ENCODE results near the gene PCDHGA12.
"Not testable (repeated sequence)": the region's sequence is repeated elsewhere in the genome, so short reads cannot be mapped to it uniquely, and the experiment has no call there.

The PCDHGA12 gene

DNA sequence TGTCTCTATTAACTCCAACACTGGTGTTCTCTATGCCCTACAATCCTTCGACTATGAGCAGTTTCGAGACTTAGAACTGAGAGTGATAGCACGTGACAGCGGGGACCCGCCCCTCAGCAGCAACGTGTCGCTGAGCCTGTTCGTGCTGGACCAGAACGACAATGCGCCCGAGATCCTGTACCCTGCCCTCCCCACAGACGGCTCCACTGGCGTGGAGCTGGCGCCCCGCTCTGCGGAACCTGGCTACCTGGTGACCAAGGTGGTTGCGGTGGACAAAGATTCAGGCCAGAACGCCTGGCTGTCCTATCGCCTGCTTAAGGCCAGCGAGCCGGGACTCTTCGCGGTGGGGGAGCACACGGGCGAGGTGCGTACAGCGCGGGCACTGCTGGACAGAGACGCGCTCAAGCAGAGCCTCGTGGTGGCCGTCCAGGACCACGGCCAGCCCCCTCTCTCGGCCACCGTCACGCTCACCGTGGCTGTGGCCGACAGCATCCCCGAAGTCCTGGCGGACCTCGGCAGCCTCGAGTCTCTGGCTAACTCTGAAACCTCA, 7.5 kb upstream of the PCDHGA12 start:
- H3K27me3 ChIP-seq (ENCODE audit: insufficient read depth, poor library complexity, severe bottlenecking), result peaks cover 5% of the 10 kb centered on the region

GRCh38 chr5:141427783-141428426, 2.4 kb upstream of the PCDHGA12 start:
- DNase-seq (ENCODE audit: low spot score) (no peak), ATAC-seq (ENCODE audit: low read depth) (no peak)
- TF ChIP-seq, protein P1, sequence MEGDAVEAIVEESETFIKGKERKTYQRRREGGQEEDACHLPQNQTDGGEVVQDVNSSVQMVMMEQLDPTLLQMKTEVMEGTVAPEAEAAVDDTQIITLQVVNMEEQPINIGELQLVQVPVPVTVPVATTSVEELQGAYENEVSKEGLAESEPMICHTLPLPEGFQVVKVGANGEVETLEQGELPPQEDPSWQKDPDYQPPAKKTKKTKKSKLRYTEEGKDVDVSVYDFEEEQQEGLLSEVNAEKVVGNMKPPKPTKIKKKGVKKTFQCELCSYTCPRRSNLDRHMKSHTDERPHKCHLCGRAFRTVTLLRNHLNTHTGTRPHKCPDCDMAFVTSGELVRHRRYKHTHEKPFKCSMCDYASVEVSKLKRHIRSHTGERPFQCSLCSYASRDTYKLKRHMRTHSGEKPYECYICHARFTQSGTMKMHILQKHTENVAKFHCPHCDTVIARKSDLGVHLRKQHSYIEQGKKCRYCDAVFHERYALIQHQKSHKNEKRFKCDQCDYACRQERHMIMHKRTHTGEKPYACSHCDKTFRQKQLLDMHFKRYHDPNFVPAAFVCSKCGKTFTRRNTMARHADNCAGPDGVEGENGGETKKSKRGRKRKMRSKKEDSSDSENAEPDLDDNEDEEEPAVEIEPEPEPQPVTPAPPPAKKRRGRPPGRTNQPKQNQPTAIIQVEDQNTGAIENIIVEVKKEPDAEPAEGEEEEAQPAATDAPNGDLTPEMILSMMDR (IDR thresholded peaks at IDR 0.05; ENCODE audit: poor library complexity, severe bottlenecking), result no peak
- Histone ChIP-seq H3K4me1 (ENCODE audit: insufficient read depth, poor library complexity, severe bottlenecking) (no peaks in the 10 kb centered on the region), H3K4me3 (ENCODE audit: severe bottlenecking) (no peak overlapping the region), H3K27me3 (ENCODE audit: insufficient read depth, poor library complexity, severe bottlenecking) (peaks cover 13% of the 10 kb centered on the region), H3K36me3 (ENCODE audit: low read depth) (no peaks in the 10 kb centered on the region), H3K27ac (ENCODE audit: poor library complexity, severe bottlenecking) (no peak overlapping the region), H3K9me3 (ENCODE audit: severe bottlenecking) (peaks cover 60% of the 10 kb centered on the region)

More for the DNA sequence above, 7.5 kb upstream of the PCDHGA12 start:
- TF ChIP-seq, protein P1 (IDR thresholded peaks at IDR 0.05; ENCODE audit: poor library complexity, severe bottlenecking), result no peak
- no peak overlapping the region for H3K27ac ChIP-seq (ENCODE audit: poor library complexity, severe bottlenecking)
- no peak overlapping the region for H3K4me3 ChIP-seq (ENCODE audit: severe bottlenecking)
- H3K9me3 ChIP-seq (ENCODE audit: severe bottlenecking), result peaks cover 72% of the 10 kb centered on the region
- H3K4me1 ChIP-seq (ENCODE audit: insufficient read depth, poor library complexity, severe bottlenecking), result no peaks in the 10 kb centered on the region
- no peaks in the 10 kb centered on the region for H3K36me3 ChIP-seq (ENCODE audit: low read depth)
- DNase-seq (ENCODE audit: low spot score) (no peak), ATAC-seq (ENCODE audit: low read depth) (no peak)

DNA sequence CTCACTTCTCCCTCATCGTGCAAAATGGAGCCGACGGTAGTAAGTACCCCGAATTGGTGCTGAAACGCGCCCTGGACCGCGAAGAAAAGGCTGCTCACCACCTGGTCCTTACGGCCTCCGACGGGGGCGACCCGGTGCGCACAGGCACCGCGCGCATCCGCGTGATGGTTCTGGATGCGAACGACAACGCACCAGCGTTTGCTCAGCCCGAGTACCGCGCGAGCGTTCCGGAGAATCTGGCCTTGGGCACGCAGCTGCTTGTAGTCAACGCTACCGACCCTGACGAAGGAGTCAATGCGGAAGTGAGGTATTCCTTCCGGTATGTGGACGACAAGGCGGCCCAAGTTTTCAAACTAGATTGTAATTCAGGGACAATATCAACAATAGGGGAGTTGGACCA, 979 bp downstream of the PCDHGA12 start:
- H3K4me1 ChIP-seq (ENCODE audit: insufficient read depth, poor library complexity, severe bottlenecking), result no peaks in the 10 kb centered on the region
- TF ChIP-seq, protein P1 (IDR thresholded peaks at IDR 0.05; ENCODE audit: poor library complexity, severe bottlenecking), result no peak
- H3K4me3 ChIP-seq (ENCODE audit: severe bottlenecking), result no peak overlapping the region
- H3K27me3 ChIP-seq (ENCODE audit: insufficient read depth, poor library complexity, severe bottlenecking), result peaks cover 13% of the 10 kb centered on the region
- ATAC-seq (ENCODE audit: low read depth) (no peak), DNase-seq (ENCODE audit: low spot score) (no peak)
- H3K27ac ChIP-seq (ENCODE audit: poor library complexity, severe bottlenecking), result no peak overlapping the region
- H3K9me3 ChIP-seq (ENCODE audit: severe bottlenecking), result peaks cover 40% of the 10 kb centered on the region
- no peaks in the 10 kb centered on the region for H3K36me3 ChIP-seq (ENCODE audit: low read depth)

GRCh38 chr5:141432308-141432707, 2.0 kb downstream of the PCDHGA12 start:
- H3K27ac ChIP-seq (ENCODE audit: poor library complexity, severe bottlenecking); DNase-seq (ENCODE audit: low spot score); ATAC-seq (ENCODE audit: low read depth); H3K36me3 ChIP-seq (ENCODE audit: low read depth); H3K4me3 ChIP-seq (ENCODE audit: severe bottlenecking); H3K27me3 ChIP-seq (ENCODE audit: insufficient read depth, poor library complexity, severe bottlenecking); H3K4me1 ChIP-seq (ENCODE audit: insufficient read depth, poor library complexity, severe bottlenecking): not testable (repeated sequence)
- H3K9me3 ChIP-seq (ENCODE audit: severe bottlenecking), result peaks cover 36% of the 10 kb centered on the region

- not testable (repeated sequence) for DNase-seq (ENCODE audit: low spot score); H3K4me1 ChIP-seq (ENCODE audit: insufficient read depth, poor library complexity, severe bottlenecking); H3K27ac ChIP-seq (ENCODE audit: poor library complexity, severe bottlenecking); ATAC-seq (ENCODE audit: low read depth); H3K36me3 ChIP-seq (ENCODE audit: low read depth); H3K4me3 ChIP-seq (ENCODE audit: severe bottlenecking); H3K27me3 ChIP-seq (ENCODE audit: insufficient read depth, poor library complexity, severe bottlenecking)
- peaks cover 32% of the 10 kb centered on the region for H3K9me3 ChIP-seq (ENCODE audit: severe bottlenecking)
Measured at GRCh38 chr5:141432726-141433125, 2.4 kb downstream of the PCDHGA12 start.

DNA sequence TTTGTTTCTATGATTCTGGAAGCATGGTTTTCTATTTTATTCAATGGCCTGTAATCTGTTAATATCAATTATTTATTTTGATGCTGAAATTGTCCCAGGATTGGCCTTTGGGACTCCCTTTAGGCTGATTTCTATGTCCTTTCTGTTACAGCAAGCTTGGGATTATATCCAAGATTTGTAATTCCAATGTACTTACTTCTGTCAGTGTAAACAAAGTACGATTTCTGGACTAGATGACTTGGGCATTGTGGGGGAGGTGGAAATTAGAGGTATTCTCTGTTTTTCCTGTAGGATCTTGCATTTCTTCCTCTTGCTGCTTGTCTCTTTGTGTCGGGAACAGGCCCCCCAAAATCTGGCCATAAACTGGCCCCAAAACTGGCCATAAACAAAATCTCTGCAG, 3.7 kb downstream of the PCDHGA12 start:
- H3K4me3 ChIP-seq (ENCODE audit: severe bottlenecking), result no peak overlapping the region
- no peak for ATAC-seq (ENCODE audit: low read depth)
- H3K27me3 ChIP-seq (ENCODE audit: insufficient read depth, poor library complexity, severe bottlenecking), result peaks cover 8% of the 10 kb centered on the region
- DNase-seq (ENCODE audit: low spot score), result no peak
- H3K4me1 ChIP-seq (ENCODE audit: insufficient read depth, poor library complexity, severe bottlenecking), result no peaks in the 10 kb centered on the region
- no peaks in the 10 kb centered on the region for H3K36me3 ChIP-seq (ENCODE audit: low read depth)
- TF ChIP-seq, protein P1 (IDR thresholded peaks at IDR 0.05; ENCODE audit: poor library complexity, severe bottlenecking), result no peak
- H3K27ac ChIP-seq (ENCODE audit: poor library complexity, severe bottlenecking), result no peak overlapping the region
- H3K9me3 ChIP-seq (ENCODE audit: severe bottlenecking), result peaks cover 29% of the 10 kb centered on the region
